ENCODE measurements around the gene LATS2. TPM values are rescaled to one million over a fixed set of nuclear protein-coding genes. Genes with fewer than 3 reads are reported as not detected.
"Not testable (repeated sequence)": the region's sequence is repeated elsewhere in the genome, so short reads cannot be mapped to it uniquely, and the experiment has no call there.

Gene LATS2
- total and polyA plus RNA-seq, 4 donors: 8.1 to 12.1 (median 8.6) TPM

DNA sequence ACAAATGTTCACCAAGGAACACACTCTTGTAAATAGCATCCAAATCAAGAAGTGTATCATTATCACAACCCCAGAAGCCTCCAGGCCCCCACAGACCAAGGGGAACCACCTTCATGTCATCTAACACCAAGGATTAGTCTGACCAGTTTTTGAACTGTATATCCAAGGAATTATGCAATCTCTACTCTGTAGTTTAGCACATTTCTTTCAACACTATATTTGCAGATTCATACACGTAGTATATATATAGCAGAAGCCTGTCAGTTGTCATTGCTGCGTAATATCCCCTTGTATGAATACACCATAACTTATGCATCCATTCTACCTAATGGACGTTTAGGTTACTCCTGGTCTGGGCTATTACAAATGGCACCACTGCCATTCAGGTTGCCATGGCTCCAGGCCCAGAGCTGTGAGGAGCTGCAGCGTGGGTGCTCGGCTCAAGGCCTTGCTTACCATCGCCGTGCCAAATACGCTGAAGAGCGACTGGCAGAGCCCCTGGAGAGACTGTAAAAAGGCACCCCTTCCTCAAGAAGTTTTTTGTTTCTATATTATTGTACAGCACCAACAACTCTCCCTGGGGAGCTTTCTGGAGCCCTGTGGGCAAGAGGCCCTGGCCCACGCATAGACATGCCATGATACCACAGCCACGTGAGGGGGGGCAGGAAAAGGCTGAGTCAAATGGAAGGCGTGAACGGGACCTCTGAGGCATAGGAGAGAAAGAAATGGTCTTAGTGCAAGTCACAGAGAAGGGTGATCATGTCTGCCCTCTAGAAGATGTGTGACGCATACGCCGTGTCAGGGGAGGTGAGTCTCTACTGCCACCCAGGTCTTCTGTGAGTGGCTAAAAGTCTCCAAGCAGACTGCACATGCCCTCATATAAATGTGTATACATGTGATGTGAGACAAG lies 10.8 kb downstream of the LATS2 start:
- 79% methylated on average over 11 of the region's 16 CpGs for WGBS (ENCODE audit: insufficient coverage)
- no peak overlapping the region for H3K27ac ChIP-seq (ENCODE audit: low read depth, low read length)
- peaks cover 2% of the 10 kb centered on the region for H3K36me3 ChIP-seq (ENCODE audit: control insufficient read depth, insufficient read depth, low read length)
- no peaks in the 10 kb centered on the region for H3K27me3 ChIP-seq (ENCODE audit: control insufficient read depth, insufficient read depth, low read length)
- no peak overlapping the region for H3K4me3 ChIP-seq (ENCODE audit: low read depth, low read length)
- no peaks in the 10 kb centered on the region for H3K9me3 ChIP-seq (ENCODE audit: control insufficient read depth, insufficient read depth, low read length)
- no peak for DNase-seq (ENCODE audit: low read depth in 4 of 6, low spot score in 6 of 6)
- peaks cover 14% of the 10 kb centered on the region for H3K4me1 ChIP-seq (ENCODE audit: control insufficient read depth, insufficient read depth, low read length)

GRCh38 chr13:21049731-21050130 lies 11.7 kb downstream of the LATS2 start:
- not testable (repeated sequence) for H3K36me3 ChIP-seq (ENCODE audit: control insufficient read depth, insufficient read depth, low read length); DNase-seq (ENCODE audit: low read depth in 4 of 6, low spot score in 6 of 6); H3K4me3 ChIP-seq (ENCODE audit: low read depth, low read length); H3K27ac ChIP-seq (ENCODE audit: low read depth, low read length); H3K9me3 ChIP-seq (ENCODE audit: control insufficient read depth, insufficient read depth, low read length); H3K27me3 ChIP-seq (ENCODE audit: control insufficient read depth, insufficient read depth, low read length)
- 92% methylated on average over 5 of the region's 6 CpGs for WGBS (ENCODE audit: insufficient coverage)
- peaks cover 15% of the 10 kb centered on the region for H3K4me1 ChIP-seq (ENCODE audit: control insufficient read depth, insufficient read depth, low read length)

DNA sequence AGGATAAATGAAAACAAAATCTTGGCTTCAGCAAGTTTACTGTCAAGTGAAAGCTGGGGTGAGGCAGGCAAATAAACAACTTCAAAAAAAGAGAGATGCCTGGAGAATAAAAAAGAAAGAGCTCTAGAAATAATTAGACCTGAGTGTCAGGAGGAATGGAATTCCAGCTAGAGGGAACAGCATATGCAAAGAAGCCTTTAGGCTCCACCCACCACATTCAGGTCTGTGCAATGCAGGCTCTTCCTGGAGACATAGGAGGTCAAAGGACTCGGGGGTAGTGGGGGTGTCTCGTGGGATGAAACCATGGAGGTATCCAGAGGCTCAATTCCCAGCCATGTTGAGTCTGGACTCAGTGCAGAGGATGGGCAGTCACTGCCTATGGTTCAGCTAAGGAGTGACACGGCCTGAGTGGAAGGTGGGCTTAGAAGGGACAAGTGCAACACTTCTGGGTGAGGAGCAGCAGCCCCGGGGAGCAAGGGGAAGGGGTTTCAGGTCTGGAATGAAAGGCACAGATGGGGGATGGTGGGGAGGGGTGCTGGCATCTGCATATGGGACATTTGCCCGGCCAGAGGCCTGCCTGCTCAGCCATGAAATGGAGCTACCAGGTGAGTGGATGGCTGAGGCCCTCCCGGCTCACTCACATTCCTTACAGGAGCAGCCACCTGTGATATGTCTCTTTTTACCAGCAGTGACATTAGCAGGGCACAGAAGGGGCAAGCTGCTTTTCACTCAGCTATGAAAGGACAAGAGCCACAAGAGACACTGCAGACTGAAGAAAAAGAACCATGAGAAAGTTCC lies 12.3 kb downstream of the LATS2 start:
- Histone ChIP-seq H3K27me3 (ENCODE audit: control insufficient read depth, insufficient read depth, low read length) (no peaks in the 10 kb centered on the region), H3K36me3 (ENCODE audit: control insufficient read depth, insufficient read depth, low read length) (peaks cover 2% of the 10 kb centered on the region), H3K9me3 (ENCODE audit: control insufficient read depth, insufficient read depth, low read length) (no peaks in the 10 kb centered on the region), H3K27ac (ENCODE audit: low read depth, low read length) (no peak overlapping the region), H3K4me1 (ENCODE audit: control insufficient read depth, insufficient read depth, low read length) (peaks cover 15% of the 10 kb centered on the region), H3K4me3 (ENCODE audit: low read depth, low read length) (no peak overlapping the region)
- 83% methylated on average over 6 of the region's 6 CpGs for WGBS (ENCODE audit: insufficient coverage)
- DNase-seq (ENCODE audit: low read depth in 4 of 6, low spot score in 6 of 6): no peak

- WGBS (ENCODE audit: insufficient coverage): no CpG with 5 or more reads among the region's 10 CpGs
- H3K27ac ChIP-seq (ENCODE audit: low read depth, low read length): no peak overlapping the region
Observed at GRCh38 chr13:21047591-21048282, 13.6 kb downstream of the LATS2 start.

DNA sequence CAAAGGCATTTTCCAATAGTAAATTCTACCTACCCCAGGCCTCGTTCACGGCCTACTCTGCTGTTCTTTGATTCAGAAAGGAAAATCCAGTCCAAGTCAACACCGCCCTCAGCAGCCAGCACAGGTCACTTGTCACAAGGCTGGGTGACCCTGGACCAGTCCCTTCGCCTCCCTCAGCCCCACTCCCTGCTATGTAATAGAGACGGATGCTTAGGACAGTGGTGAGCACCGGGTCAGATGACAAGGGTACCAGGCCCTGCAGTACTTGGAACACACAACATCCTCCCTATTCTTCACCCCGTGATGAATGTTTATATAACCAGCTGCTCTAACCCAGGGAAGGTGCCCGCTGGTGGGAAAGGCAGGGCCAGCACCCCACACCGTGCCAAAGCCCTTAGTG lies 14.3 kb downstream of the LATS2 start:
- H3K9me3 ChIP-seq (ENCODE audit: control insufficient read depth, insufficient read depth, low read length): no peaks in the 10 kb centered on the region
- H3K36me3 ChIP-seq (ENCODE audit: control insufficient read depth, insufficient read depth, low read length): peaks cover 2% of the 10 kb centered on the region
- WGBS (ENCODE audit: insufficient coverage): 85% methylated on average over 8 of the region's 9 CpGs
- H3K4me1 ChIP-seq (ENCODE audit: control insufficient read depth, insufficient read depth, low read length): peaks cover 15% of the 10 kb centered on the region
- no peaks in the 10 kb centered on the region for H3K27me3 ChIP-seq (ENCODE audit: control insufficient read depth, insufficient read depth, low read length)
- no peak for DNase-seq (ENCODE audit: low read depth in 4 of 6, low spot score in 6 of 6)
- no peak overlapping the region for H3K4me3 ChIP-seq (ENCODE audit: low read depth, low read length)
- no peak overlapping the region for H3K27ac ChIP-seq (ENCODE audit: low read depth, low read length)

More at GRCh38 chr13:21047591-21048282, 13.6 kb downstream of the LATS2 start:
- Histone ChIP-seq H3K36me3 (ENCODE audit: control insufficient read depth, insufficient read depth, low read length) (peaks cover 2% of the 10 kb centered on the region), H3K4me3 (ENCODE audit: low read depth, low read length) (no peak overlapping the region), H3K9me3 (ENCODE audit: control insufficient read depth, insufficient read depth, low read length) (no peaks in the 10 kb centered on the region), H3K27me3 (ENCODE audit: control insufficient read depth, insufficient read depth, low read length) (no peaks in the 10 kb centered on the region), H3K4me1 (ENCODE audit: control insufficient read depth, insufficient read depth, low read length) (peaks cover 15% of the 10 kb centered on the region)
- peak in 1 of 6 donors; percentile 31 for DNase-seq (ENCODE audit: low read depth in 4 of 6, low spot score in 6 of 6)

DNA sequence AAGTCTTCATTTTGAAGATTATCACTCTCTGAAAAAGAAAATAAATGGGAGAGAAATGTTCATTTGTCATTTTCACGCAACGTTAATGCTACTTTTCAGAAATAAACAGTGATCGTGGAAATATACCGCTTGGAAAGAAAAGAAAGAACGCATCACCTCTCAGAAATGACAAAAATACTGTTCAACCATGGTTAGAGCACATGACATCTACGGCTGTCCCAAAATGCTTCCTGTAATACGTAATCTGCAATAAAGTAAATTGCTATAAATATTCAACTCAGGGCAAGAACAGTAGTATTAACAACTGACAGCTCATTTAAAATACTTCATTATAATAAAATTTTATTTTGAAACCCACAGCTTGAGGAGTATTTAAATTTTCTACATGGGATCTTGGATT lies 15.2 kb downstream of the LATS2 start:
- no peak overlapping the region for H3K27ac ChIP-seq (ENCODE audit: low read depth, low read length)
- no peak overlapping the region for H3K4me3 ChIP-seq (ENCODE audit: low read depth, low read length)
- no peaks in the 10 kb centered on the region for H3K9me3 ChIP-seq (ENCODE audit: control insufficient read depth, insufficient read depth, low read length)
- no peaks in the 10 kb centered on the region for H3K27me3 ChIP-seq (ENCODE audit: control insufficient read depth, insufficient read depth, low read length)
- H3K4me1 ChIP-seq (ENCODE audit: control insufficient read depth, insufficient read depth, low read length): peaks cover 15% of the 10 kb centered on the region
- peaks cover 2% of the 10 kb centered on the region for H3K36me3 ChIP-seq (ENCODE audit: control insufficient read depth, insufficient read depth, low read length)
- no peak for DNase-seq (ENCODE audit: low read depth in 4 of 6, low spot score in 6 of 6)
- 100% methylated on average over 2 of the region's 7 CpGs for WGBS (ENCODE audit: insufficient coverage)

DNA sequence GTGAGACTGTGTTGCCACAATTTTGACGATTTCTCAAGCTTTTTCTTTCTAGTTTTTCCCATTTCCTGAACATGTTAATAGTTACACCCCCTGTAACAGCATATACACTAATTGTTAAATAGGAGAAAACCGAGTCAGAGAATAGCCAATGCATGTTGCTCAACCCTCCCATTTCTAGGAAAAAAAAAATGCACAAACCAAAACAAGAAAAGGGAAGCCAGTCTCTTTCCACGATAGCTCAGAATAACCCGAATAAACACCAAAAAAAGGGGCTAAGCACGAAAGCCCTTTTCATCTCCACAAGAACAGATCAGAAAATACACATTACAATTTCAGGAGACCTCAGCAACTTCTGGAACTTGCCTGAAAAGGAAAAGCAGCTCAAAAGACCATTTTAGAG lies 16.3 kb downstream of the LATS2 start:
- WGBS (ENCODE audit: insufficient coverage): no CpG with 5 or more reads among the region's 5 CpGs
- H3K4me1 ChIP-seq (ENCODE audit: control insufficient read depth, insufficient read depth, low read length): peaks cover 11% of the 10 kb centered on the region
- no peak for DNase-seq (ENCODE audit: low read depth in 4 of 6, low spot score in 6 of 6)
- H3K4me3 ChIP-seq (ENCODE audit: low read depth, low read length): no peak overlapping the region
- no peaks in the 10 kb centered on the region for H3K27me3 ChIP-seq (ENCODE audit: control insufficient read depth, insufficient read depth, low read length)
- H3K9me3 ChIP-seq (ENCODE audit: control insufficient read depth, insufficient read depth, low read length): no peaks in the 10 kb centered on the region
- H3K36me3 ChIP-seq (ENCODE audit: control insufficient read depth, insufficient read depth, low read length): peaks cover 4% of the 10 kb centered on the region
- H3K27ac ChIP-seq (ENCODE audit: low read depth, low read length): no peak overlapping the region

GRCh38 chr13:21043898-21044297 lies 17.5 kb downstream of the LATS2 start:
- WGBS (ENCODE audit: insufficient coverage): 18% methylated on average over 1 of the region's 2 CpGs
- peaks cover 8% of the 10 kb centered on the region for H3K4me1 ChIP-seq (ENCODE audit: control insufficient read depth, insufficient read depth, low read length)
- H3K9me3 ChIP-seq (ENCODE audit: control insufficient read depth, insufficient read depth, low read length): no peaks in the 10 kb centered on the region
- DNase-seq (ENCODE audit: low read depth in 4 of 6, low spot score in 6 of 6): peak in 2 of 6 donors; percentile 31 to 75
- no peak overlapping the region for H3K4me3 ChIP-seq (ENCODE audit: low read depth, low read length)
- H3K36me3 ChIP-seq (ENCODE audit: control insufficient read depth, insufficient read depth, low read length): peaks cover 4% of the 10 kb centered on the region
- H3K27me3 ChIP-seq (ENCODE audit: control insufficient read depth, insufficient read depth, low read length): no peaks in the 10 kb centered on the region
- H3K27ac ChIP-seq (ENCODE audit: low read depth, low read length): no peak overlapping the region

- H3K27ac ChIP-seq (ENCODE audit: low read depth, low read length): no peak overlapping the region
- 97% methylated on average over 14 of the region's 15 CpGs for WGBS (ENCODE audit: insufficient coverage)
- peaks cover 5% of the 10 kb centered on the region for H3K36me3 ChIP-seq (ENCODE audit: control insufficient read depth, insufficient read depth, low read length)
- peaks cover 8% of the 10 kb centered on the region for H3K4me1 ChIP-seq (ENCODE audit: control insufficient read depth, insufficient read depth, low read length)
- H3K9me3 ChIP-seq (ENCODE audit: control insufficient read depth, insufficient read depth, low read length): no peaks in the 10 kb centered on the region
- no peaks in the 10 kb centered on the region for H3K27me3 ChIP-seq (ENCODE audit: control insufficient read depth, insufficient read depth, low read length)
- H3K4me3 ChIP-seq (ENCODE audit: low read depth, low read length): no peak overlapping the region
- DNase-seq (ENCODE audit: low read depth in 4 of 6, low spot score in 6 of 6): no peak
Observed at GRCh38 chr13:21040120-21040826, 21.1 kb downstream of the LATS2 start.
